GM23338 (cell line): ENCODE data around the gene PKD2L2.

ENCODE experiments used
- EZH2 ChIP-seq: fragments of 200-600 bp; sonication (generic); IDR thresholded peaks from one replicate; pipeline ENCODE4 v1.8.0; 2017; ENCODE audit warnings: antibody characterized with exemption, mild to moderate bottlenecking, low read depth; ENCODE audit not compliant: unreplicated experiment
- EZH2phosphoT487 ChIP-seq: fragments of 200-600 bp; sonication (generic); IDR thresholded peaks from one replicate; pipeline ENCODE4 v1.8.1; 2018; ENCODE audit warnings: antibody characterized with exemption; ENCODE audit not compliant: unreplicated experiment
- NANOG ChIP-seq: IDR thresholded peaks from 2 replicates; pipeline ENCODE4 v1.6.1; 2016; ENCODE audit warnings: antibody characterized with exemption, borderline replicate concordance
- REST ChIP-seq: IDR thresholded peaks from one replicate; pipeline ENCODE4 v1.6.1; 2018; ENCODE audit warnings: antibody characterized with exemption; ENCODE audit not compliant: unreplicated experiment
- STAT1 ChIP-seq: IDR thresholded peaks from one replicate; pipeline ENCODE4 v1.6.1; 2016; ENCODE audit warnings: antibody characterized with exemption; ENCODE audit not compliant: unreplicated experiment
- TF ChIP-seq, protein P1 (sequence below), 2 experiments: fragments of 200-600 bp in 1 of 2; sonication (generic) in 1 of 2; conservative IDR thresholded peaks; 2 replicates each; pipeline versions ENCODE4 v1.5.1 to v1.6.1; 2016 to 2017; ENCODE audit warnings: antibody characterized with exemption in 2 of 2, low read depth in 2 of 2, mild to moderate bottlenecking in 2 of 2, moderate library complexity in 1 of 2

- no peak for TF ChIP-seq EZH2
- no peak for TF ChIP-seq REST
- TF ChIP-seq, protein P1, sequence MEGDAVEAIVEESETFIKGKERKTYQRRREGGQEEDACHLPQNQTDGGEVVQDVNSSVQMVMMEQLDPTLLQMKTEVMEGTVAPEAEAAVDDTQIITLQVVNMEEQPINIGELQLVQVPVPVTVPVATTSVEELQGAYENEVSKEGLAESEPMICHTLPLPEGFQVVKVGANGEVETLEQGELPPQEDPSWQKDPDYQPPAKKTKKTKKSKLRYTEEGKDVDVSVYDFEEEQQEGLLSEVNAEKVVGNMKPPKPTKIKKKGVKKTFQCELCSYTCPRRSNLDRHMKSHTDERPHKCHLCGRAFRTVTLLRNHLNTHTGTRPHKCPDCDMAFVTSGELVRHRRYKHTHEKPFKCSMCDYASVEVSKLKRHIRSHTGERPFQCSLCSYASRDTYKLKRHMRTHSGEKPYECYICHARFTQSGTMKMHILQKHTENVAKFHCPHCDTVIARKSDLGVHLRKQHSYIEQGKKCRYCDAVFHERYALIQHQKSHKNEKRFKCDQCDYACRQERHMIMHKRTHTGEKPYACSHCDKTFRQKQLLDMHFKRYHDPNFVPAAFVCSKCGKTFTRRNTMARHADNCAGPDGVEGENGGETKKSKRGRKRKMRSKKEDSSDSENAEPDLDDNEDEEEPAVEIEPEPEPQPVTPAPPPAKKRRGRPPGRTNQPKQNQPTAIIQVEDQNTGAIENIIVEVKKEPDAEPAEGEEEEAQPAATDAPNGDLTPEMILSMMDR (conservative IDR thresholded peaks at IDR 0.05; ENCODE audit: low read depth in 2 of 2): no peak
- TF ChIP-seq EZH2phosphoT487: no peak
- no peak for TF ChIP-seq NANOG
- no peak for TF ChIP-seq STAT1
Measured at GRCh38 chr5:137896560-137896959, 7.3 kb downstream of the PKD2L2 start.
